ENCODE measurements around the gene NSUN4.

The NSUN4 gene

GRCh38 chr1:46368791-46369190 is 28.2 kb downstream of the NSUN4 start:
- DNase-seq: no peak

GRCh38 chr1:46369542-46370213 is 29.1 kb downstream of the NSUN4 start:
- DNase-seq: no peak

GRCh38 chr1:46370214-46370633 is 29.6 kb downstream of the NSUN4 start:
- DNase-seq: no peak

GRCh38 chr1:46372431-46372830 is 31.8 kb downstream of the NSUN4 start:
- no peak for DNase-seq

GRCh38 chr1:46379996-46380395 is 39.4 kb downstream of the NSUN4 start:
- no peak for DNase-seq

GRCh38 chr1:46380508-46380907 is 39.9 kb downstream of the NSUN4 start:
- DNase-seq: no peak

GRCh38 chr1:46393510-46393909 is 52.9 kb downstream of the NSUN4 start:
- no peak for DNase-seq

- peak; percentile 30 for DNase-seq
These were observed 53.7 kb downstream of the NSUN4 start, which contains the start of gene FAAH for GRCh38 chr1:46394108-46394871. TSS of gene FAAH (plus strand) at chr1:46394317. CDS start at chr1:46394349, 32 bp downstream.

- no peak for DNase-seq
These were observed 54.4 kb downstream of the NSUN4 start for GRCh38 chr1:46394872-46395465.

GRCh38 chr1:46396441-46397398 is 56.1 kb downstream of the NSUN4 start:
- no peak for DNase-seq

- no peak for DNase-seq
These were observed 58.7 kb downstream of the NSUN4 start for GRCh38 chr1:46399307-46399706.

- DNase-seq: no peak
These were observed 59.8 kb downstream of the NSUN4 start for GRCh38 chr1:46400421-46400820.

GRCh38 chr1:46401154-46401913 is 60.7 kb downstream of the NSUN4 start:
- no peak for DNase-seq

- DNase-seq: no peak
These were observed 61.5 kb downstream of the NSUN4 start for GRCh38 chr1:46401964-46402626.

- DNase-seq: no peak
These were observed 63.3 kb downstream of the NSUN4 start for GRCh38 chr1:46403916-46404315.

- DNase-seq: no peak
These were observed 64.0 kb downstream of the NSUN4 start for GRCh38 chr1:46404482-46405196.

GRCh38 chr1:46405197-46405555 is 64.6 kb downstream of the NSUN4 start:
- DNase-seq: no peak

- no peak for DNase-seq
These were observed 65.1 kb downstream of the NSUN4 start for GRCh38 chr1:46405724-46406123.

GRCh38 chr1:46406881-46407608 is 66.4 kb downstream of the NSUN4 start:
- no peak for DNase-seq

- DNase-seq: no peak
These were observed 67.0 kb downstream of the NSUN4 start for GRCh38 chr1:46407636-46408035.

Measured in activated gamma-delta T cell treated with Interleukin-2 at 50 U/mL for 16 hours (primary cell).